ENCODE measurements around the gene MDFIC.

MDFIC gene

GRCh38 chr7:114957444-114957843, 35.5 kb downstream of the MDFIC start:
- DNase-seq = no peak

GRCh38 chr7:114959931-114960330, 38.0 kb downstream of the MDFIC start:
- no peak for DNase-seq

DNA sequence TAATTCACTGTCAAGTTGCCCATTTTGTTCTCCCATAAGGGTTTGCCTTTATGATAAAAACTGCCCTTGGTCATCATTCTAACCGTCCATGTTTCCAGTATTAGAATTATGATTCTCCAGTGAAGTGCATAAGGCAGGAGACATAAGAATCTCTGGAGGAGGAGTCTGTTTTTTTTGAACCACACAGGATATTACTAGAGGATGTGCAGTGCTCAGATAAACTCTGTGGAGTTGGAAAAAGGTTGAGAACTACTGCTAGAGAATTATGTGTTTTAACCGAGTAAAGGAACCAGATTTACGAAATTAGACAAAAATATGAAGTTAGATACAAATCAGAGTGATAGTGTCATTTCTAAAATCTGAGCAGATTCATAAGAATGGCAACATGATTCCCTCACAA, 40.5 kb downstream of the MDFIC start:
- DNase-seq = no peak

DNA sequence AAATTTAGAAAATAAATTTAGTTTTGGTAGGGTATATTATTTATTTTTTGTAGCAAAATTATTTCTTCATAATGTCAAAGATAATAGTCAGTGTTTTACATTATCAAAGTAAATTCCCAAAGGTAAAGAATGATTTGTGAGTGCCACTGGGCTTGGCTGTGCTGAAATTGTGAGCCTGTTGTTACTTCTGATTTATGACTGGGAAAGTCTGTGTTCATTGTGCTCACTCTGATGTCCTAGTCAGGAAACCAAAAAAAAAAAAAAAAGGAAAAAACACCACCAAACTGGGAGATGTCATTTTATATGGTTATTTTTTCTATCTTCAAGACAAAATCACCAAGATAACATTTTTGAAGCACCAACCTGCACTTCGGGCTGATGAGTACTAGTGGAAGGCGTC, 44.3 kb downstream of the MDFIC start:
- DNase-seq = no peak

- DNase-seq = no peak
Observed at GRCh38 chr7:114969096-114969495, 47.2 kb downstream of the MDFIC start.

DNA sequence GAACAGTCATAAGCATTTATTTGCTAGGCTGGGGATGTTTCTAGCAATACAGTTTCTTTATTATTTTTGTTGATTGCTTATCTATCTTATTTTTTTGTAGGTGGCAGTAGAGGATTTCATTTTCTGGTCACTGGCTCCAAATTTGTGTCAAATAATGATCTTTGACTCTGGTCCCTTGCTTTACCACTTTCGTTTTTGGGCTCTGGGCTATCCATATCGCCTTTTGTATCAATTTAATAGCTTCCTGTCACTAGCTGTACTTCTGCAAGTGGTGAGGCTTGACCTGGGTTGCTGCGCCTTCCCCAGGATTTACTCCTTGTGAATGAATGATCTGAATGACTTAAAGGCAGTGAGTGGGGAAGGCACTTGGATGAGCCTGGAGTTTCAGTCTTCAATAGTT, 48.4 kb downstream of the MDFIC start:
- no peak for DNase-seq

DNA sequence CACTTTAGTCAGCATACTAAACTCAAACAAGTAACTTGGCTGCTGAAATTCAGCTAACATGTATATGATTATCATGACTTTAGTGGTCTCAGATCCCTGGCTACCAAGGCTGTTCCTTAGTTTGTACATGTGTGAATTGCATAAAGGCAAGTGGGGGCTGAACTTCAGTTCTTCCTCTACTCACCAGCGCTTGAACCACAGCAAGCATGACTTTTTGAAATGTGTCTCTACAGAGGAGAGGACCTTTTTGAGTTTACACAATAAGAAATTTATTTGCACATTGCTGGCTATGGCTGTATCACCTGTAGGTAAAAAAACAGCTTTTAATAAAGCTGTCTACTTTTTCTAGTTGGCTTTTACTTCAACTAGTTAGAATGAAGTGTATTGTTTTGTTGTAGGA, 48.8 kb downstream of the MDFIC start:
- DNase-seq = no peak

- DNase-seq = no peak
Observed at GRCh38 chr7:114972567-114972966, 50.7 kb downstream of the MDFIC start.

- DNase-seq = peak; percentile 48
Observed at GRCh38 chr7:114973147-114973546, 51.3 kb downstream of the MDFIC start.

DNA sequence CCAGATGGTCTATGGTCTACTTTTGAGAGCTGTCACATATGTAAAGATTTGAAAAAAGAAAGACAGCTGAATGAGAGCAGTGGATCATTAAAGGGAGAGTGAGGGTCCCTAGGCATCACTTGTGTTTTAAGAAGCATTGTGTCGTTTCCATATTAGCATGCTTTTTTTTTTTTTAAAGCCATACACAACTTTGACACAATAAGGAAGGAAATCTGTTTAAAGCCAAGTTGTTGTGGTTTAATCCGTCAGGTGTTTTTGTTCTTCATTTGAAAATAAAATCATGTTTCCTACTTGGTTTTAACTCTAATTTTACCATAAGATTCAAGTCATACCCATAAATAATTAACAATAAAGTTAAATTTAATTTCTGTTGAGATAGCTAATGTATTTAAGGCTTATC, 53.5 kb downstream of the MDFIC start:
- DNase-seq = no peak

GRCh38 chr7:114976666-114977065, 54.8 kb downstream of the MDFIC start:
- DNase-seq = peak; percentile 0

DNA sequence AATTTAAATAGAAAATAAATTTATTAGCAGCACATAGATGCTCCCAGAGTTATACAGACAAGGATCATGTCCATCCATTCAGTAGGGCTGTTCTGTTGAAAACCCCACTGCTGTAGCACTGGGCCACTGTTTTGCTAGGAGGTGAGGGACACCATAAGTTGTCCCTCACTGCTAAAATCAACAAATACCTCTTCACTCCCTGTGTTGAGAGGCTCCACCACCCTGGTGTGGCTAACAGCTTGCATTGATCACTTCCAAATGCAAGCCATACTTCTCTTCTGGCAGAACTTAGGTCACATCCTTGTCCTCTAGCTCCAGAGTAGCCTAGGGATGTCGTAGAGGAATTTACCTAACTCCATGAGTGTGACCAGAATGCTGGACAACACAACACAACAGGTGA, 55.4 kb downstream of the MDFIC start:
- peak; percentile 30 for DNase-seq

DNA sequence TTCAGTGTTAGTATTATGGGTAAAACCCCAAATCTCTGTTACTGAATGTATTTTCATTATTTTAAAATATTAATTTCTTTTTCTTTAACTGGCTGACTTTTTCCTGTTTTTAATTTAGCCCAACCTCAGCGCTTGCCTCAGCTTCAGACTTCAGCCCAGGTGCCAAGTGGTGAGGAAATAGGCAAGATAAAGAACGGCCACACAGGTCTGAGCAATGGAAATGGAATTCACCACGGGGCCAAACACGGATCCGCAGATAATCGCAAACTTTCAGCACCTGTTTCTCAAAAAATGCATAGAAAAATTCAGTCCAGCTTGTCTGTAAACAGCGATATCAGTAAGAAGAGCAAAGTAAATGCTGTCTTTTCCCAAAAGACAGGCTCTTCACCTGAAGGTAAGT, 57.5 kb downstream of the MDFIC start:
- DNase-seq = no peak

- DNase-seq = no peak
Observed at GRCh38 chr7:114979803-114980507, 58.1 kb downstream of the MDFIC start.

- no peak for DNase-seq
Observed at GRCh38 chr7:114981323-114981722, 59.4 kb downstream of the MDFIC start.

GRCh38 chr7:114985116-114985715, 63.3 kb downstream of the MDFIC start:
- no peak for DNase-seq

DNA sequence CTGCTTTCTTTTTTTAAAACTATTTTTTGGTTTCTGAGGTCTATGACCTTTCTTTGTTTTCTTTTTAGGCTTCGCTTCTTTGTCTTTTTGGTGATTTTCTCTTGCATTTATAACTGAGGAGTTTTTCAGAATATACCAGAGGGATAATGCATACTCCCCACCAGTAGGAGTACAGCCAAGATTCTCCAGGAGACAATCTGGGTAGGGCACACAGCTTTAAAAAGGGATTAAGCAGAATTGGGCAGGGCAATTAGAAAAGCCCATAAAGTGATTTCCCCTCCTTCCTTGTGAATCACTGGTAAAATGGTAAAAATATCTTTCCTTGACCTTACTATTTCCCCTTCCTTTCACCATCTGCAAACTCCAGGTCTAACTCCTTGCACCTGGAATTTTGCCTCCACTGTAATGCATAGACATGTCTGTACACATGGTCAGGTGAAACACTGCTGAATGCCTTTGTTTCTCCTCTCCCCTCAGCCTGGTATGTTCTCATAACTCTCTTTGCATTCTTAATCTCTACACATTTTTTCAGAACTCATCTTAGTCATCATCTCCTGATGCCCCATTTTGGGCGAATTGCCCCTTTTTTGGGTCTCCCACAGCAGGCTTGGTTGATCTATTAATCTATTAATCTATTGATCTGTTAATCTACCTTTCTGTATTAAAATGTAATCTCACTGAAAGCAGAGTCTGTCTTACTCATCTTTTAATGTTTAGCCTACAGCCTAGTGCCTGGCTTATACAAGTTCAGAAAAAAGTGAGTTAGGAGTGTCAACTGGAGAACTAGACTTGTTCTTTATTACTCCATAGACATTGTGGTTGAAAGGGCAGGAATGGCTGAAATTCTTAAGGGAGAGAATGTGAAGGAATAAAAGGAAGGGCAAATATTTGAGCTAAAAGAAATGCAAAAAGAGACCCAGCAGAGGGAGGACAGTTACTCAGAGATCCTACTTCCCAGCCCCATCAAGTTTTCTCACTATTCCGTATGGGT, 64.6 kb downstream of the MDFIC start:
- DNase-seq = no peak

GRCh38 chr7:114988026-114988425, 66.1 kb downstream of the MDFIC start:
- no peak for DNase-seq

DNA sequence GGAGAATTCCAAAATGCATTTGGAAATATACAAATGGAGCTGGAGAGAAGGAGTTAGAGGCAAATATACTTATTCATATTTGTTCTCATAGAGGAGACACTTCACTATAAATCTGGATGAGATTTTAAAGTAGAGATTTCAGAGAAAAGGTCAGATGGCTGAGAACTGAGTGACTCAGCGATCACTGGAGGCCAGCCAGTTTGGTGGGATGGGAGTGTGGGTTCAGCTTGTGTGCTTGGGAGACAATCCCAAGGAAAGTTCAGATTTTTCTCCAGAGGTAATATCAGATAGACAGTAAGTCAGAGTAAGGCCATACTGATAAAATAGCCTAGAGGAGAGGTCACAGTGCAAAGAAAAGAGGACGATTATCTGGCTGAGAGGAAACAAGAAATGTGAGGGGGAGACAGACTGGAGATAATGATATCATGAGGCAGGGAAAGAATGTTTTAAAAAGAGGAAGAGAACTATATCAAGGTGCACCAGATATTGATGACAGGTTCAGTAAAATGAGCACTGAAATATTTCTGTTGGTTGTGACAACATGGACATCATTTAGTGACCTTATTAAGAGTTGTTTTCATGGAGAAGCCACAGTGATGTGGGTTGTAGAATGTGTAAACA, 67.0 kb downstream of the MDFIC start:
- DNase-seq = no peak

DNA sequence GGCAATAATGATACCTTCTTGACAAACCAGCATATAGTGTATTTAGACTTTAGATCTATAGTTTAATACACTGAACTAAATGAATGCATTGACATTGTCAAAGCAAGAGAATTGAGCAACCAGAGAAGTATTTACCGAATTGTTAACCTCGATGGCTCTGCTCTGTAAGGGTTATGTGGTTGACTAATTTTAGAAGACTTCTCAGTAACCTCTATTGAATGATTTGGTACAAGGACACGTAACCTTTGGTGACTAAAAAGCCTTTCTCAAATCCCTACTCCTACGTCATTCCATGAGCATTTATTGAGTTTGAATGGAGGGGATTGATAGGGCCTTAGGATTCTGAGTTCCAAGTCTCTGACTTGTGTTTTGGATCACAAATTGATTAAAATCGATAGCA, 67.6 kb downstream of the MDFIC start:
- DNase-seq = no peak

- DNase-seq = no peak
Observed at GRCh38 chr7:114997487-114998404, 75.9 kb downstream of the MDFIC start.

- no peak for DNase-seq
Observed at GRCh38 chr7:115004121-115004520, 82.2 kb downstream of the MDFIC start.
